SK-N-SH (cell line): ENCODE results near the gene SH2D5. TPM values are rescaled to one million over a fixed set of nuclear protein-coding genes. Genes with fewer than 3 reads are reported as not detected.

Experiments used
- CTCF ChIA-PET: fragments of 300-600, 350-600 bp; formaldehyde crosslinking; extraction: SDS; loops from one replicate; lab custom pipeline; 2021; lab: Yijun Ruan, JAX
- POLR2A ChIA-PET: fragments of 350-600 bp; sonication (Branson Sonifier 250); formaldehyde crosslinking; extraction: SDS; loops from one replicate; lab custom pipeline; 2020; ENCODE audit warnings: antibody characterized with exemption, inconsistent platforms; lab: Yijun Ruan, JAX
- DNase-seq: peaks from one replicate; pipeline ENCODE4 v3.0.0; 2012
- H2AFZ ChIP-seq: fragments of 200-600 bp; sonication (generic); 2 replicates; pipeline ENCODE4 v1.8.1; 2016; ENCODE audit warnings: antibody characterized with exemption, mild to moderate bottlenecking, low read depth
- H3F3A ChIP-seq: fragments of 200-600 bp; sonication (generic); replicated peaks from 2 replicates; pipeline ENCODE3; 2016; ENCODE audit warnings: antibody characterized with exemption, mild to moderate bottlenecking; ENCODE audit not compliant: insufficient read depth
- H3K27ac ChIP-seq, 2 experiments: fragments of 200-500 bp in 1 of 2; fragments of 200-600 bp in 1 of 2; sonication (Bioruptor generic) in 1 of 2; sonication (generic), shearing (Covaris generic) in 1 of 2; 2 replicates each; pipeline versions ENCODE4 v1.5.1 to v1.6.1; 2014 to 2016; ENCODE audit warnings: low read depth in 2 of 2, inconsistent platforms in 1 of 2, low read length in 1 of 2, mild to moderate bottlenecking in 1 of 2, mixed read lengths in 1 of 2
- H3K27me3 ChIP-seq: fragments of 200-600 bp; sonication (generic), shearing (Covaris generic); 2 replicates; pipeline ENCODE4 v1.6.1; 2016; ENCODE audit warnings: mixed run types; ENCODE audit not compliant: insufficient read depth
- H3K36me3 ChIP-seq, 2 experiments: fragments of 200-500 bp in 1 of 2; fragments of 200-600 bp in 1 of 2; sonication (Bioruptor generic) in 1 of 2; sonication (generic) in 1 of 2; replicated peaks in 1 of 2; 2 replicates each; pipeline versions ENCODE3 to v1.5.1; 2014 to 2016; ENCODE audit warnings: low read length in 1 of 2, mild to moderate bottlenecking in 1 of 2; ENCODE audit not compliant: insufficient read depth in 2 of 2, control insufficient read depth in 1 of 2
- H3K4me1 ChIP-seq, 2 experiments: fragments of 200-500 bp in 1 of 2; fragments of 200-600 bp in 1 of 2; sonication (Bioruptor generic) in 1 of 2; sonication (generic), shearing (Covaris generic) in 1 of 2; 2 replicates each; pipeline versions ENCODE4 v1.5.1 to v1.6.1; 2014 to 2016; ENCODE audit warnings: low read depth in 1 of 2, low read length in 1 of 2, mixed run types in 1 of 2; ENCODE audit not compliant: insufficient read depth in 2 of 2, control insufficient read depth in 1 of 2
- H3K4me2 ChIP-seq: fragments of 200-600 bp; sonication (generic), shearing (Covaris generic); 2 replicates; pipeline ENCODE4 v1.6.1; 2017; ENCODE audit warnings: mixed run types
- H3K4me3 ChIP-seq, 2 experiments: fragments of 200-500 bp in 1 of 2; fragments of 200-600 bp in 1 of 2; sonication (Bioruptor generic) in 1 of 2; sonication (generic), shearing (Covaris generic) in 1 of 2; 2 replicates each; pipeline versions ENCODE4 v1.5.1 to v1.8.1; 2014 to 2016; ENCODE audit warnings: low read depth in 2 of 2, inconsistent platforms in 1 of 2, low read length in 1 of 2, mild to moderate bottlenecking in 1 of 2, mixed read lengths in 1 of 2, moderate library complexity in 1 of 2
- H3K79me2 ChIP-seq: fragments of 200-600 bp; sonication (generic); 2 replicates; pipeline ENCODE4 v1.8.1; 2017; ENCODE audit warnings: mild to moderate bottlenecking; ENCODE audit not compliant: insufficient read depth
- H3K9ac ChIP-seq: fragments of 200-600 bp; sonication (generic); 2 replicates; pipeline ENCODE4 v1.6.1; 2017; ENCODE audit warnings: mixed run types
- H3K9me2 ChIP-seq: fragments of 200-600 bp; sonication (generic); 2 replicates; pipeline ENCODE4 v1.6.1; 2017; ENCODE audit warnings: mixed run types
- H3K9me3 ChIP-seq: fragments of 200-600 bp; sonication (generic); 2 replicates; pipeline ENCODE4 v1.6.1; 2017; ENCODE audit warnings: mixed run types, mild to moderate bottlenecking, moderate library complexity
- H4K20me1 ChIP-seq: fragments of 200-600 bp; sonication (generic); 2 replicates; pipeline ENCODE4 v1.6.1; 2017; ENCODE audit warnings: mild to moderate bottlenecking, mixed run types; ENCODE audit not compliant: insufficient read depth
- JUND ChIP-seq: IDR thresholded peaks from 2 replicates; pipeline ENCODE4 v1.4.0; 2012
- RFX5 ChIP-seq: IDR thresholded peaks from 2 replicates; pipeline ENCODE4 v1.6.1; 2012; ENCODE audit warnings: mild to moderate bottlenecking, improper control_type of control experiment, low read length
- TEAD4 ChIP-seq: IDR thresholded peaks from 2 replicates; pipeline ENCODE4 v1.4.0; 2012; ENCODE audit warnings: mild to moderate bottlenecking, borderline replicate concordance; ENCODE audit not compliant: insufficient read depth
- WGBS: methylation state at CpG from one replicate; pipeline ENCODE4 v1.1.6; 2017; ENCODE audit warnings: low lambda C conversion rate; 5-methylcytosine and 5-hydroxymethylcytosine counted together
- polyA plus RNA-seq, 3 experiments: library from polyadenylated mRNA; depleted of rRNA; stranded (reverse); fragments of >200 nt; gene quantifications; 2 replicates each; pipeline ENCODE4 v1.2.3, GENCODE V29; 2012

The SH2D5 gene
- polyA plus RNA-seq, 1 of the 3 experiments (the other 2 are of a cell fraction) = 6.1 TPM

DNA sequence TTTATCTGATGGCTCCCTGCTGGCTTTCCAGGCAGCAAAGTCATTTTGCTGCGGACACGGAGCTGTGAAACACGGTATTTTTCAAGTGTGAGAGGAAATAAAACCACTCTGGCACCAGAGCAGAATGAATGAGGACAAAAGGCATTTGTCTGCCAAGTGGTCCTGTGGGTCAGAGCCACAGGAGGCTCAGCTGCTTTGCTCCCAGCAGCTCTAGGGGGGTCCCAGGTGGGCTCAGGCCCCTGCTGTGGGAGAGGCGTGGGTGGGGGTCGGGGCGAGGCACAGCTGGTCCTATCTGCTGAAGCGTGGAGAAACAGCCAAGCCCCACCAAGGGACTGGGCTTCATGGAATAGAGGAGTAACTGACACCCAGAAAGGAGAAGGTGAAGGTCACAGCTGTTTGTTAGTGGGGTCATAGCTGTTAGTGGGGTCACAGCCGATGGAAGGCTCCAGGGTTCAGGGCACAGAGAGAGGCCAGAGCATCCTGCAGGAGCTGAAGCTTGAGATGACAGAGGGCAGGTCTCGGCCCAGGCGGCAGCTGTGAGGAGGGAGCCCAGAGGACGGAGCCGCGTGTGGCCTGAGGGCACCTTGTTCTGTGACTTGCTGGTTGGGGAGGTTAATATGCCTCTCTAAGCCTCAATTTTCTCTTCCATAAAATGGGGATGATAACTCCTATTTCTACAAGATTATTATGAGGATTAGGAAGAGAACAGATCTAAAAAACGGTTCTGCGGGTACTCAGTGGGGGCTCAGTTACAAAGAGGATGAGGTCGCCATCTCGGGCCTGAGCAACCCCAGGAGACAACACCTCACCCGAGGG is 21.8 kb downstream of the SH2D5 start:
- Histone ChIP-seq H3K4me1 (peaks cover 0 to 7% of the 10 kb centered on the region in 2 experiments; a peak in 1 of 4 replicates), H3K36me3 (no peaks in the 10 kb centered on the region), H3K4me3 (no peak overlapping the region), H3K9me2 (no peaks in the 10 kb centered on the region), H3K79me2 (no peaks in the 10 kb centered on the region), H3K4me2 (no peak overlapping the region), H3K9me3 (no peaks in the 10 kb centered on the region), H4K20me1 (no peaks in the 10 kb centered on the region), H3K27ac (no peak overlapping the region), H3K9ac (no peak overlapping the region), H2AFZ (no peak overlapping the region), H3F3A (peaks cover 4% of the 10 kb centered on the region), H3K27me3 (no peaks in the 10 kb centered on the region)
- WGBS = 87% methylated on average over 18 of the region's 18 CpGs
- no peak for DNase-seq
- TF ChIP-seq RFX5 = no peak
- ChIA-PET POLR2A (interaction anchor here (0.6 kb wide), 1 partner anchor 55 kb away, joined by 3 read pairs; no protein-coding TSS in a partner anchor), CTCF (interaction anchor here (0.7 to 2.1 kb wide), 5 partner anchors 11 to 502 kb away, joined by 3 to 7 read pairs (median 3); no protein-coding TSS in a partner anchor)

DNA sequence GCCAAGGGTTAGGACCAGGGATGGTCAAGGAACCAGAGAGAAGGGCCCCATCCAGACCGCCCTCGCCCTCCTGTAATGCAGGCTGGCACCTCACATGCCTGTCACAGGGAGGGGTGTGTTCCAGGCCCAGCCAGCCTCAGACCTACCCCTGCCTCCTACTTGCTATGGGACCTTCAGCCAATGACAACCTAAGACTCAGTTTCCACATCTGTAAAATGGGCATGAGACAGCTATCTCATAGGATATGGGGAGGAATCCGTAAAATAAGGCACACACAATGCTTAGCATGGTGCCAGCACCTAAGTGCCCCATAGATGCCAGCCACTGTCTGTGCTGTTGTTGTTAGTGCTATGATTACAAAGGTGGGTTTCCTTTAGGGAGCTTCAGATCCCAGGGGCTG is 22.6 kb downstream of the SH2D5 start:
- Histone ChIP-seq H3K9me3 (no peaks in the 10 kb centered on the region), H3K36me3 (no peaks in the 10 kb centered on the region), H3K27ac (no peak overlapping the region), H2AFZ (no peak overlapping the region), H3K9ac (no peak overlapping the region), H3K4me2 (no peak overlapping the region), H3K79me2 (no peaks in the 10 kb centered on the region), H3K4me3 (no peak overlapping the region), H3F3A (peaks cover 4% of the 10 kb centered on the region), H3K4me1 (peaks cover 0 to 7% of the 10 kb centered on the region in 2 experiments; a peak in 1 of 4 replicates), H3K9me2 (no peaks in the 10 kb centered on the region), H4K20me1 (no peaks in the 10 kb centered on the region), H3K27me3 (no peaks in the 10 kb centered on the region)
- CTCF ChIA-PET = interaction anchor here (0.8 to 2.1 kb wide), 2 partner anchors 13 to 486 kb away, joined by 4 to 7 read pairs; no protein-coding TSS in a partner anchor
- WGBS = 93% methylated on average over 3 of the region's 3 CpGs
- TF ChIP-seq TEAD4 (no peak), JUND (no peak)
- DNase-seq = no peak
- POLR2A ChIA-PET = interaction anchor here (0.6 kb wide), 1 partner anchor 55 kb away, joined by 3 read pairs; no protein-coding TSS in a partner anchor

DNA sequence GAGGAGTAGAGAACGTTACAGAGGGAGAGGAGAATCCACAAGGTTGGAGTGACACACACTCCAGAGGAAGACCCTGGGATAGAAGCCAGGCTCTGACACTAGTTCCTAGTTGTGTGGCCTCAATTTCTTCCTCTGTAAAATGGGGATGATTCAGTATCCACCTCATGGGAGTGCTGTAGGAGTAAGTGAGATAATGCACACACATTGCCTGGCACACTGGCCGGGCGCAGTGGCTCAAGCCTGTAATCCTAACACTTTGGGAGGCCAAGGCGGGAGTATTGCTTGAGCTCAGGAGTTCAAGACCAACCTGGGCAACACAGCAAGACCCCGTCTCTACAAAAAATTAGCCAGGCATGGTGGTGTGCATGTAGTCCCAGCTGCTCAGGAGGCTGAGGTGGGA is 23.6 kb downstream of the SH2D5 start:
- Histone ChIP-seq H3K36me3 (no peaks in the 10 kb centered on the region), H3K4me2 (no peak overlapping the region), H3K27me3 (no peaks in the 10 kb centered on the region), H2AFZ (no peak overlapping the region), H3K9ac (no peak overlapping the region), H3K79me2 (no peaks in the 10 kb centered on the region), H3K27ac (no peak overlapping the region), H3K4me1 (peaks cover 0 to 7% of the 10 kb centered on the region in 2 experiments; a peak in 1 of 4 replicates), H3K9me2 (no peaks in the 10 kb centered on the region), H4K20me1 (no peaks in the 10 kb centered on the region), H3K4me3 (no peak overlapping the region), H3K9me3 (no peaks in the 10 kb centered on the region), H3F3A (peaks cover 4% of the 10 kb centered on the region)
- DNase-seq = no peak
- POLR2A ChIA-PET = no interaction called here
- 76% methylated on average over 4 of the region's 5 CpGs for WGBS
- TF ChIP-seq JUND = no peak
- CTCF ChIA-PET = interaction anchor here (1.1 to 2.1 kb wide), 2 partner anchors 10 to 12 kb away, joined by 3 to 7 read pairs; no protein-coding TSS in a partner anchor
